ENCODE data around the gene OR2M5. TPM values are rescaled to one million over a fixed set of nuclear protein-coding genes. Genes with fewer than 3 reads are reported as not detected.

Gene OR2M5
- total RNA-seq, 1 donor from 2014 or later: not detected

DNA sequence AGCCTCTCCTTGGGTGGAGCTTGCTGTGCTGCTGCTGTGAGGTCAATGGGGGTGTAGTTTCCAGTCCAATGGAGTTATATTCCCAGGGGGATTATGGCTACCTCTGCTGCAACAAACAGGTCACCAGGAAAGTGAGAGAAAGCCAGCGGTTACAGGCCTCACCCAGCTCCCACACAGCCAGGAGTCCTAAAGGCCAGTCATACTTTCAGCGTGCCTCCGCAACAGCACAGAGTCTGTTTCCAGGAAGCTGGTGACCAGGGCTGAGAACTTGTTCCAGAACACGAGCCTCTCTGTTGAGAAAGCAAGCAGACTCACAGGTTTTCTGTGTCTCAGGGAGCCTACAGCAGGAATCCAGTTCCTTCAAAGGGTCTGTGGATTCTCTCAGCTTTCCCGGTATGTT lies 17.3 kb upstream of the OR2M5 start:
- no peak for DNase-seq (ENCODE audit: extremely low spot score, unreplicated experiment)
- peaks cover 66% of the 10 kb centered on the region for H3K9me3 Mint-ChIP-seq (ENCODE audit: unreplicated experiment)
- no peak overlapping the region for H3K27ac Mint-ChIP-seq (ENCODE audit: unreplicated experiment)
- TF ChIP-seq CTCF (IDR thresholded peaks at IDR 0.05): no peak
- H3K27me3 Mint-ChIP-seq (ENCODE audit: unreplicated experiment): no peaks in the 10 kb centered on the region
- no peaks in the 10 kb centered on the region for H3K36me3 Mint-ChIP-seq (ENCODE audit: unreplicated experiment)
- no peaks in the 10 kb centered on the region for H3K4me1 Mint-ChIP-seq (ENCODE audit: unreplicated experiment)
- H3K4me3 Mint-ChIP-seq (ENCODE audit: unreplicated experiment): no peak overlapping the region

DNA sequence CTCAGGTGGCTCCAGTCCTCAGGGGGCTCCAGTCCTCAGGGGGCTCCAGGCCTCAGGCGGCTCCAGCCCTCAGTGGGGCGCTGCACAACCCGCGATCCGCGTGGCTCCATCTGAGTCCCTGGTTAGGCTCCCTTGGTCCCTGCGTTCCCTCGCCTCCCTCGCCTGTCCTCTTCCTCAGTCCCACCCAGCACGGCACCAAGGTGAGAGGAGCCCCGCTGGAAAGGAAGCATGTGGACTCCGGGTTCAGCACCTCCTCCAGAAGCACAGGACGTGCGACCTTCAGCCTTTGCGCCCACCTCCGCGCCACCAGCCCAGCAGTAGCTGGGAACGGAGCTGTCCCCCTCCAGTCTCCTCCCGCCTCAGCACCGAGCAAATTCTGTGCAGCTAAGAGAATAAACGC lies 8.1 kb upstream of the OR2M5 start:
- TF ChIP-seq CTCF (IDR thresholded peaks at IDR 0.05): no peak
- Mint-ChIP-seq H3K27me3 (ENCODE audit: unreplicated experiment) (no peaks in the 10 kb centered on the region), H3K4me1 (ENCODE audit: unreplicated experiment) (no peaks in the 10 kb centered on the region), H3K4me3 (ENCODE audit: unreplicated experiment) (no peak overlapping the region), H3K27ac (ENCODE audit: unreplicated experiment) (no peak overlapping the region), H3K36me3 (ENCODE audit: unreplicated experiment) (no peaks in the 10 kb centered on the region), H3K9me3 (ENCODE audit: unreplicated experiment) (peaks cover 45% of the 10 kb centered on the region)
- DNase-seq (ENCODE audit: extremely low spot score, unreplicated experiment): no peak

DNA sequence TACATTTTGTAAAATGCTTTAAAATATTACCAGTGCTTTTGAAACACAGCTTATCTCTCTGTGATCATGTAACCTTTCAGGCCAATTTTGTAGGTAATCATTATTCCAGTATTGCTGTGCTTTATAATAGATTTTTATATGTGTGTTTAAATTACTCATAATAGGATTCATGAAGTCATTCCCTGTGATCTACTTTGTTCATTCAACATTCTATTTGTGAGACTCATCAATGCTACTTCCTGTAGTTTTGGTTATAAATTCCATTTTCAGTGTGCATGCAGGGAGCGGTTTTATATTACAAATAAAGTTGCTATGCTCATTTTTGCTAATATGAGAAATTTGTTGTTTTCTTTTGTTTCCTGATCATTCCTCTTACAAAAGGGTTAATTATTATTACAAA lies 4.1 kb upstream of the OR2M5 start:
- H3K27me3 Mint-ChIP-seq (ENCODE audit: unreplicated experiment): no peaks in the 10 kb centered on the region
- peaks cover 45% of the 10 kb centered on the region for H3K9me3 Mint-ChIP-seq (ENCODE audit: unreplicated experiment)
- DNase-seq (ENCODE audit: extremely low spot score, unreplicated experiment): no peak
- no peaks in the 10 kb centered on the region for H3K4me1 Mint-ChIP-seq (ENCODE audit: unreplicated experiment)
- no peak for TF ChIP-seq CTCF (IDR thresholded peaks at IDR 0.05)
- H3K36me3 Mint-ChIP-seq (ENCODE audit: unreplicated experiment): no peaks in the 10 kb centered on the region
- no peak overlapping the region for H3K27ac Mint-ChIP-seq (ENCODE audit: unreplicated experiment)
- no peak overlapping the region for H3K4me3 Mint-ChIP-seq (ENCODE audit: unreplicated experiment)

DNA sequence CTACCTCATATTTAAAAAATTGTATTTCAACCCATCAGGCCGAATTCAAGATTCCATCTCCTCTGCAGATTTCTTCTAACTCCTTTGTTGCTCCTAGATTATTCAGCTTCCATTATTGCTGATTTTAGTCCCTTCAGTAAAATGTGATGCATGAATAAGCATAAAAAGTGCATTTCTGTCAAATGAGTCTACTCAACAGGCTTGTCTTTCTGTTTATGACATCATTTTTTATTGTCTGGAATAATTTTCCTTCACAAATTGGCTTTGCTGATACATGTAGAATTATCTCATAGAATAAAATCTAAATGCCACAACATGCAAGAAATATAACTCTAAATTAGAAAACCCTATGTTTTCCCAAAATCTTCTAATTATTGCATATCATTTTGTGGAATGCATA lies 1.6 kb upstream of the OR2M5 start:
- DNase-seq (ENCODE audit: extremely low spot score, unreplicated experiment): no peak
- Mint-ChIP-seq H3K27me3 (ENCODE audit: unreplicated experiment) (no peaks in the 10 kb centered on the region), H3K9me3 (ENCODE audit: unreplicated experiment) (peaks cover 48% of the 10 kb centered on the region), H3K4me1 (ENCODE audit: unreplicated experiment) (no peaks in the 10 kb centered on the region), H3K36me3 (ENCODE audit: unreplicated experiment) (no peaks in the 10 kb centered on the region), H3K4me3 (ENCODE audit: unreplicated experiment) (no peak overlapping the region), H3K27ac (ENCODE audit: unreplicated experiment) (no peak overlapping the region)
- no peak for TF ChIP-seq CTCF (IDR thresholded peaks at IDR 0.05)

DNA sequence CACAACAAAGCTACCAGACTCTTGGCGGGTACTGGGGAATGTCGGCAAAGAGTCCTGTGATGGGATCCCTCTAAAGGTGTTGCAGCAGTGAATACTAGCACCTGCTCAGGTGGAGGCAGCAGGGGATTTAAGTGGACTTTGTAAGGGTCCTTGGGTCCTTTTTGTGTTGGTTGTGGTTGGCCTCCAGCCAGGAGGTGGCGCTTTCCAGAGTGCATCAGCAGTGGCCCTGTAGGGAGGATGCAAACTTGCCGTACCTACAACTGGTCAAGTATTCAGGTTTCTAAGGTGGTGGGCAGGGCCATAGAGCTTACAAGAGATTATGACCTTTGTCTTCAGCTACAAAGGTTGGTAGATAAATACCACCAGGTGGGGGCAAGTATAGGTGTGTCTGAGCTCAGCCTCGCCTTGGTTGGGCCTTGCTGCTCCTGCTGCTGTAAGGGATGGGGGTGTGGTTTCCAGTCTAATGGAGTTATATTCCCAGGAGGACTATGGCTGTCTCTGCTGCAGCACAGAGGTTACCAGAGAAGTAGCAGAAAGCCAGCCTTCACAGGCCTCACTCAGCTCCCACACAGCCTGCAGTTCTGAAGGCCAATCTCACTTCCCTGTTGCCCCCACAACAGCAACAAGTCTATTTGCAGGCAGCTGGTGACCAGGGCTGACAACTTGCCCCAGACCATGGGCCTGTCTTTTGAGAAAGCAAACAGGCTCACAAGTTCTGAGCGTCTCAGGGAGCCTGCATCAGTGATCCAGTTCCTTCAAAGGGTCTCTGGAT lies 7.3 kb downstream of the OR2M5 start:
- Mint-ChIP-seq H3K27me3 (ENCODE audit: unreplicated experiment) (no peaks in the 10 kb centered on the region), H3K4me3 (ENCODE audit: unreplicated experiment) (no peak overlapping the region), H3K9me3 (ENCODE audit: unreplicated experiment) (peaks cover 54% of the 10 kb centered on the region)

More for the DNA sequence above, 7.3 kb downstream of the OR2M5 start:
- no peak for TF ChIP-seq CTCF (IDR thresholded peaks at IDR 0.05)
- Mint-ChIP-seq H3K4me1 (ENCODE audit: unreplicated experiment) (no peaks in the 10 kb centered on the region), H3K27ac (ENCODE audit: unreplicated experiment) (no peak overlapping the region), H3K36me3 (ENCODE audit: unreplicated experiment) (no peaks in the 10 kb centered on the region)
- DNase-seq (ENCODE audit: extremely low spot score, unreplicated experiment): no peak

All from osteocyte (in vitro differentiated cells).